Subcutaneous abdominal adipose tissue (tissue), 5 donors: ENCODE results near the gene ADISSP.

Experiments used
- H3K27ac ChIP-seq: one replicate; pipeline ENCODE4 v1.7.0; 2013; ENCODE audit warnings: low read depth, mild to moderate bottlenecking, inconsistent platforms, low read length, moderate library complexity
- H3K27me3 ChIP-seq, 5 donors: one replicate each; pipeline ENCODE4 v1.7.0; 2013; ENCODE audit warnings: low read length in 5 of 5, inconsistent platforms in 1 of 5; ENCODE audit not compliant: control insufficient read depth in 5 of 5, insufficient read depth in 4 of 5
- H3K36me3 ChIP-seq, 5 donors: one replicate each; pipeline ENCODE4 v1.7.0; 2013; ENCODE audit warnings: low read length in 5 of 5; ENCODE audit not compliant: control insufficient read depth in 5 of 5, insufficient read depth in 5 of 5
- H3K4me1 ChIP-seq, 5 donors: one replicate each; pipeline ENCODE4 v1.7.0; 2013; ENCODE audit warnings: low read length in 5 of 5, mild to moderate bottlenecking in 3 of 5, moderate library complexity in 1 of 5; ENCODE audit not compliant: control insufficient read depth in 5 of 5, insufficient read depth in 5 of 5
- H3K4me3 ChIP-seq, 5 donors: one replicate each; pipeline ENCODE4 v1.7.0; 2013; ENCODE audit warnings: low read length in 5 of 5, low read depth in 1 of 5
- H3K9ac ChIP-seq, 5 donors: one replicate each; pipeline ENCODE4 v1.7.0; 2013; ENCODE audit warnings: low read length in 5 of 5, mild to moderate bottlenecking in 4 of 5, moderate library complexity in 3 of 5
- H3K9me3 ChIP-seq, 5 donors: one replicate each; pipeline ENCODE4 v1.7.0; 2013; ENCODE audit warnings: low read length in 5 of 5; ENCODE audit not compliant: control insufficient read depth in 5 of 5
- donor health status: healthy.
- donor health status: healthy.
- donor health status: healthy.
- donor health status: healthy.
- donor health status: healthy.

The ADISSP gene

GRCh38 chr20:3804781-3805180, 37.2 kb upstream of the ADISSP start:
- H3K36me3 ChIP-seq, result peaks cover 0 to 50% (median 44%) of the 10 kb centered on the region in 5 donors
- H3K27ac ChIP-seq, result no peak overlapping the region
- no peak overlapping the region for H3K9ac ChIP-seq
- H3K4me3 ChIP-seq, result no peak overlapping the region
- H3K4me1 ChIP-seq, result peaks cover 11 to 48% (median 38%) of the 10 kb centered on the region in 5 donors
- peaks cover 0 to 3% (median 0%) of the 10 kb centered on the region in 5 donors for H3K9me3 ChIP-seq
- H3K27me3 ChIP-seq, result no peaks in the 10 kb centered on the region

- H3K9ac ChIP-seq, result no peak overlapping the region
- peaks cover 11 to 48% (median 37%) of the 10 kb centered on the region in 5 donors for H3K4me1 ChIP-seq
- H3K4me3 ChIP-seq, result no peak overlapping the region
- H3K27me3 ChIP-seq, result no peaks in the 10 kb centered on the region
- peaks cover 0 to 3% (median 0%) of the 10 kb centered on the region in 5 donors for H3K9me3 ChIP-seq
- H3K36me3 ChIP-seq, result peaks cover 0 to 50% (median 44%) of the 10 kb centered on the region in 5 donors
- H3K27ac ChIP-seq, result no peak overlapping the region
Observed at GRCh38 chr20:3804254-3804751, 36.8 kb upstream of the ADISSP start.

GRCh38 chr20:3803854-3804253, 36.3 kb upstream of the ADISSP start:
- Histone ChIP-seq H3K9me3 (peaks cover 0 to 3% (median 0%) of the 10 kb centered on the region in 5 donors), H3K9ac (no peak overlapping the region), H3K4me3 (no peak overlapping the region), H3K27ac (no peak overlapping the region), H3K36me3 (peaks cover 0 to 52% (median 45%) of the 10 kb centered on the region in 5 donors), H3K4me1 (peaks cover 11 to 52% (median 37%) of the 10 kb centered on the region in 5 donors), H3K27me3 (no peaks in the 10 kb centered on the region)

- Histone ChIP-seq H3K4me1 (peaks cover 11 to 52% (median 34%) of the 10 kb centered on the region in 5 donors), H3K9ac (peak overlapping the region in 1 of 5 donors; percentile 9), H3K27me3 (no peaks in the 10 kb centered on the region), H3K4me3 (no peak overlapping the region), H3K36me3 (peaks cover 0 to 55% (median 49%) of the 10 kb centered on the region in 5 donors), H3K9me3 (peaks cover 0 to 3% (median 0%) of the 10 kb centered on the region in 5 donors), H3K27ac (no peak overlapping the region)
Observed at GRCh38 chr20:3803289-3803688, 35.7 kb upstream of the ADISSP start.

GRCh38 chr20:3802524-3803239, 35.1 kb upstream of the ADISSP start:
- H3K4me1 ChIP-seq, result peaks cover 9 to 51% (median 28%) of the 10 kb centered on the region in 5 donors
- H3K4me3 ChIP-seq, result no peak overlapping the region
- peaks cover 0 to 55% (median 49%) of the 10 kb centered on the region in 5 donors for H3K36me3 ChIP-seq
- peaks cover 0 to 3% (median 0%) of the 10 kb centered on the region in 5 donors for H3K9me3 ChIP-seq
- peak overlapping the region; percentile 11 for H3K27ac ChIP-seq
- no peaks in the 10 kb centered on the region for H3K27me3 ChIP-seq
- H3K9ac ChIP-seq, result peak overlapping the region in 1 of 5 donors; percentile 9

GRCh38 chr20:3801846-3802245, 34.3 kb upstream of the ADISSP start:
- Histone ChIP-seq H3K9me3 (peaks cover 0 to 3% (median 0%) of the 10 kb centered on the region in 5 donors), H3K4me1 (peaks cover 2 to 51% (median 23%) of the 10 kb centered on the region in 5 donors), H3K36me3 (peaks cover 0 to 55% (median 49%) of the 10 kb centered on the region in 5 donors), H3K27me3 (no peaks in the 10 kb centered on the region), H3K9ac (no peak overlapping the region), H3K4me3 (no peak overlapping the region), H3K27ac (no peak overlapping the region)

GRCh38 chr20:3801299-3801698, 33.7 kb upstream of the ADISSP start:
- Histone ChIP-seq H3K4me3 (no peak overlapping the region), H3K4me1 (peaks cover 2 to 52% (median 23%) of the 10 kb centered on the region in 5 donors), H3K36me3 (peaks cover 0 to 55% (median 49%) of the 10 kb centered on the region in 5 donors), H3K9ac (no peak overlapping the region), H3K9me3 (peaks cover 0 to 3% (median 0%) of the 10 kb centered on the region in 5 donors), H3K27me3 (no peaks in the 10 kb centered on the region), H3K27ac (no peak overlapping the region)

- Histone ChIP-seq H3K27ac (no peak overlapping the region), H3K36me3 (peaks cover 0 to 55% (median 49%) of the 10 kb centered on the region in 5 donors), H3K4me1 (peaks cover 2 to 48% (median 20%) of the 10 kb centered on the region in 5 donors)
Observed at GRCh38 chr20:3800878-3801260, 33.3 kb upstream of the ADISSP start.

GRCh38 chr20:3800256-3800877, 32.8 kb upstream of the ADISSP start:
- Histone ChIP-seq H3K27me3 (no peaks in the 10 kb centered on the region), H3K9ac (peak overlapping the region in 1 of 5 donors; percentile 11), H3K4me3 (no peak overlapping the region), H3K9me3 (no peaks in the 10 kb centered on the region), H3K4me1 (peaks cover 2 to 45% (median 21%) of the 10 kb centered on the region in 5 donors), H3K36me3 (peaks cover 0 to 55% (median 49%) of the 10 kb centered on the region in 5 donors), H3K27ac (no peak overlapping the region)

More at GRCh38 chr20:3800878-3801260, 33.3 kb upstream of the ADISSP start:
- Histone ChIP-seq H3K9ac (no peak overlapping the region), H3K4me3 (no peak overlapping the region), H3K27me3 (no peaks in the 10 kb centered on the region), H3K9me3 (no peaks in the 10 kb centered on the region)

GRCh38 chr20:3798908-3799248, 31.3 kb upstream of the ADISSP start:
- no peaks in the 10 kb centered on the region for H3K27me3 ChIP-seq
- no peaks in the 10 kb centered on the region for H3K9me3 ChIP-seq
- H3K36me3 ChIP-seq, result peaks cover 0 to 43% (median 36%) of the 10 kb centered on the region in 5 donors
- no peak overlapping the region for H3K27ac ChIP-seq
- H3K9ac ChIP-seq, result no peak overlapping the region
- H3K4me1 ChIP-seq, result peaks cover 2 to 49% (median 24%) of the 10 kb centered on the region in 5 donors
- no peak overlapping the region for H3K4me3 ChIP-seq
